GM19035 (cell line): ENCODE results near the gene UBASH3B.
A peak's percentile ranks its signal among the peaks of the same experiment; 100 is the strongest.
"Not testable (repeated sequence)": the region's sequence is repeated elsewhere in the genome, so short reads cannot be mapped to it uniquely, and the experiment has no call there.

ENCODE experiments used
- ATAC-seq: cut with Tn5 transposase; IDR thresholded peaks from one replicate; pipeline ENCODE4 v1.9.1; 2021; ENCODE audit not compliant: unreplicated experiment

UBASH3B gene

GRCh38 chr11:122730694-122731093 is 75.2 kb downstream of the UBASH3B start:
- not testable (repeated sequence) for ATAC-seq

GRCh38 chr11:122731500-122731913 is 76.0 kb downstream of the UBASH3B start:
- ATAC-seq, result no peak

GRCh38 chr11:122732342-122733315 is 77.1 kb downstream of the UBASH3B start:
- ATAC-seq, result no peak

GRCh38 chr11:122733318-122733717 is 77.8 kb downstream of the UBASH3B start:
- ATAC-seq, result no peak

- no peak for ATAC-seq
Observed at GRCh38 chr11:122734848-122735496, 79.5 kb downstream of the UBASH3B start.

GRCh38 chr11:122737951-122738693 is 82.6 kb downstream of the UBASH3B start:
- no peak for ATAC-seq

GRCh38 chr11:122741613-122742300 is 86.2 kb downstream of the UBASH3B start:
- ATAC-seq, result no peak

- no peak for ATAC-seq
Observed at GRCh38 chr11:122742301-122743018, 86.9 kb downstream of the UBASH3B start.

GRCh38 chr11:122743097-122743741 is 87.7 kb downstream of the UBASH3B start:
- no peak for ATAC-seq

GRCh38 chr11:122743949-122744348 is 88.4 kb downstream of the UBASH3B start:
- peak; percentile 47 for ATAC-seq

GRCh38 chr11:122744357-122744756 is 88.8 kb downstream of the UBASH3B start:
- peak; percentile 5 for ATAC-seq

- no peak for ATAC-seq
Observed at GRCh38 chr11:122745111-122745510, 89.6 kb downstream of the UBASH3B start.

GRCh38 chr11:122746050-122746478 is 90.5 kb downstream of the UBASH3B start:
- ATAC-seq, result peak; percentile 74

- no peak for ATAC-seq
Observed at GRCh38 chr11:122746611-122747244, 91.2 kb downstream of the UBASH3B start.

- no peak for ATAC-seq
Observed at GRCh38 chr11:122747351-122747781, 91.8 kb downstream of the UBASH3B start.

- ATAC-seq, result peak; percentile 86
Observed at GRCh38 chr11:122749005-122749687, 93.6 kb downstream of the UBASH3B start.

GRCh38 chr11:122750049-122750448 is 94.5 kb downstream of the UBASH3B start:
- ATAC-seq, result no peak

- no peak for ATAC-seq
Observed at GRCh38 chr11:122751292-122752070, 96.0 kb downstream of the UBASH3B start.
